Posterior vena cava (tissue), 2 donors: Measurements from ENCODE around the gene OR2AK2. TPM values are rescaled to one million over a fixed set of nuclear protein-coding genes. Genes with fewer than 3 reads are reported as not detected.

Source experiments
- DNase-seq: peaks from one replicate; pipeline ENCODE4 v3.0.0-alpha.2; 2020; ENCODE audit warnings: low spot score
- intact Hi-C, 2 donors: fragments of 100-400 bp; cut with DNase I; formaldehyde crosslinking; loops; one replicate each; pipeline versions ENCODE4 v1.14.1 to v1.14.2; 2022 to 2023
- total RNA-seq, 2 donors: library from RNA; stranded (reverse); fragmentation: NEBNext Ultra II Directional; extraction: Animal tissue kit (Norgen Biotek cat#: 25700); gene quantifications; one replicate each; pipeline ENCODE4 v1.2.1, GENCODE V29; 2021
- donor health status: DM: yes; HTN: yes; CAD: no.
- donor health status: DM: yes; HTN: yes; CAD: no.

Gene OR2AK2
- total RNA-seq, 2 donors from 2014 or later: not detected

GRCh38 chr1:248013229-248013710 is 48.2 kb downstream of the OR2AK2 start, which contains the start of gene OR2L5:
Gene OR2L5 (plus strand): TSS chr1:248013660. CDS start chr1:248021948, 8,288 bp downstream.
- intact Hi-C loops: no loop called here
- no peak for DNase-seq

GRCh38 chr1:248015803-248016202 is 50.8 kb downstream of the OR2AK2 start:
- DNase-seq: no peak
- intact Hi-C loops: no loop called here

Other genes with a start within 250 kb of the OR2AK2 start
- not detected for gene OR6F1, start 248.6 kb upstream of the OR2AK2 start, total RNA-seq
- not detected for gene OR14K1, start 226.6 kb upstream of the OR2AK2 start, total RNA-seq
- gene OR14A2, start 217.1 kb upstream of the OR2AK2 start, total RNA-seq: not detected
- not detected for gene OR1C1, start 204.7 kb upstream of the OR2AK2 start, total RNA-seq
- not detected for gene OR14A16, start 141.1 kb upstream of the OR2AK2 start, total RNA-seq
- not detected for gene OR11L1, start 123.3 kb upstream of the OR2AK2 start, total RNA-seq
- 1 to 10 TPM; 1.4 to 4.1 TPM for gene TRIM58, start 108.0 kb upstream of the OR2AK2 start, total RNA-seq
- gene OR2W3, start 69.6 kb upstream of the OR2AK2 start, total RNA-seq: 1 to 10 TPM in 1 of 2 donors, under 1 TPM in 1; 0.33 to 1.9 TPM
- gene OR2T8, start 45.0 kb upstream of the OR2AK2 start, total RNA-seq: not detected
- not detected for gene OR2AJ1, start 40.3 kb upstream of the OR2AK2 start, total RNA-seq
- not detected for gene OR2L8, start 16.4 kb upstream of the OR2AK2 start, total RNA-seq
- not detected for gene OR2L5, start 48.4 kb downstream of the OR2AK2 start, total RNA-seq
- under 1 TPM; 0.09 to 0.10 TPM for gene OR2L2, start 64.8 kb downstream of the OR2AK2 start, total RNA-seq
- not detected for gene OR2L3, start 81.6 kb downstream of the OR2AK2 start, total RNA-seq
- not detected for gene OR2L13, start 130.0 kb downstream of the OR2AK2 start, total RNA-seq
- gene OR2M5, start 179.9 kb downstream of the OR2AK2 start, total RNA-seq: not detected
- gene OR2M2, start 209.6 kb downstream of the OR2AK2 start, total RNA-seq: not detected
- not detected for gene OR2M3, start 232.0 kb downstream of the OR2AK2 start, total RNA-seq